ENCODE data around the gene ADAM10. TPM values are rescaled to one million over a fixed set of nuclear protein-coding genes. Genes with fewer than 3 reads are reported as not detected.

Gene ADAM10, protein sequence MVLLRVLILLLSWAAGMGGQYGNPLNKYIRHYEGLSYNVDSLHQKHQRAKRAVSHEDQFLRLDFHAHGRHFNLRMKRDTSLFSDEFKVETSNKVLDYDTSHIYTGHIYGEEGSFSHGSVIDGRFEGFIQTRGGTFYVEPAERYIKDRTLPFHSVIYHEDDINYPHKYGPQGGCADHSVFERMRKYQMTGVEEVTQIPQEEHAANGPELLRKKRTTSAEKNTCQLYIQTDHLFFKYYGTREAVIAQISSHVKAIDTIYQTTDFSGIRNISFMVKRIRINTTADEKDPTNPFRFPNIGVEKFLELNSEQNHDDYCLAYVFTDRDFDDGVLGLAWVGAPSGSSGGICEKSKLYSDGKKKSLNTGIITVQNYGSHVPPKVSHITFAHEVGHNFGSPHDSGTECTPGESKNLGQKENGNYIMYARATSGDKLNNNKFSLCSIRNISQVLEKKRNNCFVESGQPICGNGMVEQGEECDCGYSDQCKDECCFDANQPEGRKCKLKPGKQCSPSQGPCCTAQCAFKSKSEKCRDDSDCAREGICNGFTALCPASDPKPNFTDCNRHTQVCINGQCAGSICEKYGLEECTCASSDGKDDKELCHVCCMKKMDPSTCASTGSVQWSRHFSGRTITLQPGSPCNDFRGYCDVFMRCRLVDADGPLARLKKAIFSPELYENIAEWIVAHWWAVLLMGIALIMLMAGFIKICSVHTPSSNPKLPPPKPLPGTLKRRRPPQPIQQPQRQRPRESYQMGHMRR
- 83.5 and 104 TPM in 2 replicates for polyA plus RNA-seq (2012; rRNA removed)
- 77.8 and 97.2 TPM in 2 replicates for polyA plus RNA-seq (2012; cell fraction: cytosol; rRNA removed)
- polyA plus RNA-seq (2012; cell fraction: nucleus; rRNA removed), result 47.5 and 51.8 TPM in 2 replicates

DNA sequence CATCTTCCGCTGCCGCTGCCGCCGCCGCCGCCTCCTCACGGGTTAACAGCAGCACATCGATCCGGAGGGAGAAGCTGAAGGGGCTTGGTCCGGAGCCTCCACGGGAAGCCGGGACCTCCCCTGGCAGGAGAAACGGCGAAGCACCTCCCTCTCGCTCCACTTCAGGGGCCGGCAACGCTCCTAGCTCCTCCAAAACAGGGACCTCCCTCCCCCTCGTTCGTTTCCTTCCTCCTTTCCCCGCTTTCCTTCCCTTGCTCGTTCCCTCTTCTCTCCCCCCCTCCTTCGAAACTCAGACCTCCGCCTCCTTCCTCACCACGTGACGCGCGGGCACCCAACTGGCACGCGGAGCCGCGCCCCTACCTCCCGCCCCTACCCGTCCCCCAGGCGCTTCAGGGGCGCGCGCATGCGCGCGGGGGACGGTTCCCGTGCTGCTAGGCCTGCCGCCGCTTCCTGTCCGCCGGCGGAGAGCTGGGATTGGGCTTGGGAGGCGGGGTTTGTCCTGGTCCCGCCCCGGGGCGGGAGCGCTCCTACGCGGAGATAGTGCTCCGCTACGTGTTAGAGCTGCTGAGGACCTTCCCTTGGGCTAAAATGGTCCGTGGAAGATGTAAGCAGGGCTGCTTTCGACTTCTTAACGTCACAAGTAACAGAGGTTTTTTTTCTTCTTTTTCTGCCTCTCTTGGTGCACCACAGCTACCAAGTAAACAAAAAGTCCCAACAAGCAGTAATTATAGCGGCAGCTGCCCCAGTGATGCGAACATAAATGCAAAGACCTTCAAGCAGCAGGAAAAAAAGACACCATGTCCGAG is at the start of gene ADAM10:
Gene ADAM10 (minus strand): TSS at position 176 of the 806 bp plus-strand sequence. CDS start 173 bp downstream, at position 3.
- DNase-seq, result peak; percentile 99
- CTCF ChIA-PET, result interaction anchor here (0.6 to 2.1 kb wide), 3 partner anchors 21 to 480 kb away, joined by 3 to 15 read pairs (median 5); partner anchors contain the start of gene MINDY2
- H3K36me3 ChIP-seq (replicated peaks in 1 of 2; ENCODE audit: control insufficient read depth in 1 of 2, insufficient read depth in 2 of 2, low read length in 1 of 2), result no peaks in the 10 kb centered on the region
- peaks cover 6% of the 10 kb centered on the region for H3F3A ChIP-seq (replicated peaks; ENCODE audit: insufficient read depth)
- peak within 1 kb of the TSS; percentile 90 for H3K9ac ChIP-seq
- POLR2A ChIA-PET, result interaction anchor here (0.7 to 3.4 kb wide), 4 partner anchors 15 to 418 kb away, joined by 3 to 54 read pairs (median 3); partner anchors contain the start of gene MINDY2
- peak within 1 kb of the TSS; percentile 90 for H3K4me2 ChIP-seq
- H3K79me2 ChIP-seq (ENCODE audit: insufficient read depth), result peaks cover 42% of the 10 kb centered on the region
- WGBS (ENCODE audit: low lambda C conversion rate), result 2% methylated on average over 47 of the region's 62 CpGs
- peaks cover 8 to 11% of the 10 kb centered on the region in 2 experiments; a peak in 3 of 4 replicates for H3K4me1 ChIP-seq (ENCODE audit: control insufficient read depth in 1 of 2, insufficient read depth in 2 of 2, low read depth in 1 of 2, low read length in 1 of 2)
- no peaks in the 10 kb centered on the region for H3K9me2 ChIP-seq
- H3K27me3 ChIP-seq (ENCODE audit: insufficient read depth), result no peaks in the 10 kb centered on the region
- peak within 1 kb of the TSS; percentile 83 to 88 for H3K4me3 ChIP-seq (ENCODE audit: low read depth in 2 of 2, low read length in 1 of 2)
- H2AFZ ChIP-seq (ENCODE audit: low read depth), result peak within 1 kb of the TSS; percentile 94
- peak within 1 kb of the TSS; percentile 93 to 96 for H3K27ac ChIP-seq (ENCODE audit: low read depth in 2 of 2, low read length in 1 of 2)
- H4K20me1 ChIP-seq (ENCODE audit: insufficient read depth), result peaks cover 40% of the 10 kb centered on the region
- H3K9me3 ChIP-seq, result no peaks in the 10 kb centered on the region
- TF ChIP-seq USF1 (IDR thresholded peaks at IDR 0.05; ENCODE audit: borderline replicate concordance, low read depth) (peak; percentile 97), YY1 (IDR thresholded peaks at IDR 0.05; ENCODE audit: low read depth) (peak; percentile 36; the same call in 1 of the 2 replicates), SMC3 (IDR thresholded peaks at IDR 0.05; ENCODE audit: low read depth, low read length) (no peak; the same call in 1 of the 2 replicates), TAF1 (IDR thresholded peaks at IDR 0.05; ENCODE audit: borderline replicate concordance, low read depth, low read length) (peak; percentile 36), SIN3A (IDR thresholded peaks at IDR 0.05; ENCODE audit: borderline replicate concordance, low read depth, low read length) (no peak; the same call in 1 of the 2 replicates), POLR2AphosphoS5 (IDR thresholded peaks at IDR 0.05; ENCODE audit: low read depth, low read length) (peak; percentile 89), MXI1 (IDR thresholded peaks at IDR 0.05; ENCODE audit: low read depth, low read length) (peak; percentile 16), EP300 (IDR thresholded peaks at IDR 0.05; ENCODE audit: borderline replicate concordance in 1 of 2, low read depth in 1 of 2, low read length in 1 of 2) (no peak), RCOR1 (IDR thresholded peaks at IDR 0.05; ENCODE audit: low read length) (peak; percentile 23), CTCF (IDR thresholded peaks at IDR 0.05) (no peak), GATA2 (CRISPR knock-in tag; IDR thresholded peaks at IDR 0.05) (no peak), NRF1 (IDR thresholded peaks at IDR 0.05; ENCODE audit: low read depth, low read length) (peak; percentile 98), ZBTB33 (IDR thresholded peaks at IDR 0.05; ENCODE audit: borderline replicate concordance, low read depth) (no peak), ELF1 (IDR thresholded peaks at IDR 0.05) (peak; percentile 60), RAD21 (IDR thresholded peaks at IDR 0.05; ENCODE audit: low read length) (peak; percentile 3; the same call in 1 of the 2 replicates), GABPA (IDR thresholded peaks at IDR 0.05; ENCODE audit: low read depth) (peak; percentile 57), JUND (IDR thresholded peaks at IDR 0.05) (no peak), TEAD4 (IDR thresholded peaks at IDR 0.05; ENCODE audit: borderline replicate concordance, insufficient read depth) (no peak), RFX5 (IDR thresholded peaks at IDR 0.05; ENCODE audit: low read length) (0 out of 2 replicates have a peak, but pooled peaks have one; percentile 8)
- TF ChIP-seq, protein P1, sequence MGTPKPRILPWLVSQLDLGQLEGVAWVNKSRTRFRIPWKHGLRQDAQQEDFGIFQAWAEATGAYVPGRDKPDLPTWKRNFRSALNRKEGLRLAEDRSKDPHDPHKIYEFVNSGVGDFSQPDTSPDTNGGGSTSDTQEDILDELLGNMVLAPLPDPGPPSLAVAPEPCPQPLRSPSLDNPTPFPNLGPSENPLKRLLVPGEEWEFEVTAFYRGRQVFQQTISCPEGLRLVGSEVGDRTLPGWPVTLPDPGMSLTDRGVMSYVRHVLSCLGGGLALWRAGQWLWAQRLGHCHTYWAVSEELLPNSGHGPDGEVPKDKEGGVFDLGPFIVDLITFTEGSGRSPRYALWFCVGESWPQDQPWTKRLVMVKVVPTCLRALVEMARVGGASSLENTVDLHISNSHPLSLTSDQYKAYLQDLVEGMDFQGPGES (IDR thresholded peaks at IDR 0.05; ENCODE audit: low read depth, low read length), result no peak
- TF ChIP-seq, protein P2, sequence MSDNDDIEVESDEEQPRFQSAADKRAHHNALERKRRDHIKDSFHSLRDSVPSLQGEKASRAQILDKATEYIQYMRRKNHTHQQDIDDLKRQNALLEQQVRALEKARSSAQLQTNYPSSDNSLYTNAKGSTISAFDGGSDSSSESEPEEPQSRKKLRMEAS (IDR thresholded peaks at IDR 0.05; ENCODE audit: low read depth), result peak; percentile 16
- TF ChIP-seq, protein P3, sequence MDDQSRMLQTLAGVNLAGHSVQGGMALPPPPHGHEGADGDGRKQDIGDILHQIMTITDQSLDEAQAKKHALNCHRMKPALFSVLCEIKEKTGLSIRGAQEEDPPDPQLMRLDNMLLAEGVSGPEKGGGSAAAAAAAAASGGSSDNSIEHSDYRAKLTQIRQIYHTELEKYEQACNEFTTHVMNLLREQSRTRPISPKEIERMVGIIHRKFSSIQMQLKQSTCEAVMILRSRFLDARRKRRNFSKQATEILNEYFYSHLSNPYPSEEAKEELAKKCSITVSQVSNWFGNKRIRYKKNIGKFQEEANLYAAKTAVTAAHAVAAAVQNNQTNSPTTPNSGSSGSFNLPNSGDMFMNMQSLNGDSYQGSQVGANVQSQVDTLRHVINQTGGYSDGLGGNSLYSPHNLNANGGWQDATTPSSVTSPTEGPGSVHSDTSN (IDR thresholded peaks at IDR 0.05), result 0 out of 2 replicates have a peak, but pooled peaks have one; percentile 4

All from SK-N-SH (cell line).